NB4 (cell line): ENCODE data around the gene ARL8B.

Source experiments
- DNase-seq: peaks from one replicate; pipeline ENCODE4 v3.0.0; 2010; ENCODE audit warnings: low read depth
- H3K4me3 ChIP-seq: one replicate; pipeline ENCODE4 v1.5.1; 2011; ENCODE audit warnings: mild to moderate bottlenecking, low read depth, low read length, moderate library complexity
- CTCF ChIP-seq: IDR thresholded peaks from one replicate; pipeline ENCODE4 v1.5.1; 2012; ENCODE audit warnings: low read depth, low read length
- MAX ChIP-seq: IDR thresholded peaks from 2 replicates; pipeline ENCODE4 v1.6.1; 2011; ENCODE audit warnings: low read depth, low read length
- MYC ChIP-seq: IDR thresholded peaks from 2 replicates; pipeline ENCODE4 v1.6.1; 2011; ENCODE audit warnings: low read depth, low read length
- POLR2A ChIP-seq: IDR thresholded peaks from 2 replicates; pipeline ENCODE4 v1.6.1; 2011; ENCODE audit warnings: mild to moderate bottlenecking; ENCODE audit not compliant: insufficient read length; ENCODE audit errors: extremely low read depth

The ARL8B gene

GRCh38 chr3:5126586-5126985 is 4.5 kb downstream of the ARL8B start:
- TF ChIP-seq POLR2A (no peak), MYC (0 out of 2 replicates have a peak, but pooled peaks have one; percentile 31)
- H3K4me3 ChIP-seq, result peak overlapping the region; percentile 56
- peak; percentile 51 for DNase-seq

GRCh38 chr3:5128849-5129248 is 6.8 kb downstream of the ARL8B start:
- TF ChIP-seq MYC, result no peak
- TF ChIP-seq MAX, result no peak
- TF ChIP-seq CTCF, result no peak
- no peak for TF ChIP-seq POLR2A
- H3K4me3 ChIP-seq, result no peak overlapping the region
- DNase-seq, result no peak

- TF ChIP-seq MYC (no peak), MAX (no peak), CTCF (no peak), POLR2A (no peak)
- no peak overlapping the region for H3K4me3 ChIP-seq
- DNase-seq, result no peak
Measured at GRCh38 chr3:5133239-5134018, 11.3 kb downstream of the ARL8B start.

GRCh38 chr3:5134019-5134391 is 11.9 kb downstream of the ARL8B start:
- no peak overlapping the region for H3K4me3 ChIP-seq
- TF ChIP-seq MAX (no peak), MYC (no peak), POLR2A (no peak), CTCF (no peak)
- DNase-seq, result no peak

- TF ChIP-seq MYC (no peak), POLR2A (no peak), CTCF (no peak), MAX (no peak)
Measured at GRCh38 chr3:5134499-5134898, 12.4 kb downstream of the ARL8B start.

GRCh38 chr3:5136211-5136918 is 14.3 kb downstream of the ARL8B start:
- peak; percentile 75 for DNase-seq
- TF ChIP-seq MAX (no peak), CTCF (peak; percentile 48), MYC (no peak), POLR2A (no peak)
- no peak overlapping the region for H3K4me3 ChIP-seq

More at GRCh38 chr3:5134499-5134898, 12.4 kb downstream of the ARL8B start:
- no peak for DNase-seq
- no peak overlapping the region for H3K4me3 ChIP-seq
